ENCODE data around the gene TBC1D2B. TPM values are rescaled to one million over a fixed set of nuclear protein-coding genes. Genes with fewer than 3 reads are reported as not detected.
A peak's percentile ranks its signal among the peaks of the same experiment; 100 is the strongest.

TBC1D2B gene
- total RNA-seq, 1 experiment from 2014 or later = 17.6 TPM

DNA sequence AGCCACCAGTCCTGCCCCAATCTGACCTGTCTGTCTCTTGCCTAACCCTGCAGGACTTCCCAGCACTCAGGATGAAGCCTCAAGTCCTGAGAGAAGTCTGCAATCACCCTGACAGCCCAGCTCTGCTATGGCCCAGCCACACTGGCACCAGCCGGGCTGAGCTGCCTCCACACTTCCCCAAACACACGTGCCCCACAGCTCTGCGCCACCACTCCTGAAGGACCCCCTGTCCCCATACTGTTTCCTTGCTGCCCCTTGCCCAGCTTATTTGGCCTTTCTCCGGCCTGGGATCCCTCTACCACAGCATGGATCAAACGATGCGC, 76.6 kb downstream of the TBC1D2B start:
- Histone ChIP-seq H4K91ac (ENCODE audit: insufficient read length, low read depth, low read length) (no peak overlapping the region), H3K23me2 (ENCODE audit: insufficient read length, low read depth, low read length, poor library complexity, severe bottlenecking) (no peaks in the 10 kb centered on the region), H3K27ac (ENCODE audit: insufficient read length, low read depth, low read length) (no peak overlapping the region), H3K9ac (ENCODE audit: extremely low read depth, insufficient read length, low read length) (no peak overlapping the region), H3T11ph (ENCODE audit: low read length) (no peak overlapping the region), H2BK120ac (ENCODE audit: low read depth, low read length, poor library complexity, severe bottlenecking) (no peak overlapping the region), H3K4me2 (ENCODE audit: insufficient read depth, insufficient read length, low read length) (no peak overlapping the region), H2AK5ac (ENCODE audit: insufficient read length, low read length) (no peak overlapping the region), H3K79me2 (ENCODE audit: insufficient read depth, low read length) (no peaks in the 10 kb centered on the region), H2BK12ac (ENCODE audit: insufficient read length, low read depth, low read length) (no peak overlapping the region), H2AFZ (ENCODE audit: low read length) (no peak overlapping the region), H2BK15ac (ENCODE audit: low read depth, low read length) (no peak overlapping the region), H3K23ac (ENCODE audit: insufficient read length, low read depth, low read length) (no peak overlapping the region), H4K20me1 (ENCODE audit: control insufficient read depth, insufficient read depth, insufficient read length) (no peaks in the 10 kb centered on the region), H3K4me1 (ENCODE audit: insufficient read depth, low read length) (no peaks in the 10 kb centered on the region), H3K18ac (ENCODE audit: insufficient read length, low read depth, low read length) (no peak overlapping the region), H3K56ac (ENCODE audit: insufficient read length, low read depth, low read length) (no peak overlapping the region), H4K5ac (ENCODE audit: insufficient read length, low read depth, low read length) (no peak overlapping the region), H3K4ac (ENCODE audit: low read depth, low read length) (no peak overlapping the region), H3K27me3 (ENCODE audit: insufficient read depth, low read length) (no peaks in the 10 kb centered on the region), H3K79me1 (ENCODE audit: insufficient read depth, low read depth, low read length, poor library complexity, severe bottlenecking) (no peaks in the 10 kb centered on the region), H3K9me3 (ENCODE audit: control insufficient read depth, low read depth, low read length) (no peaks in the 10 kb centered on the region), H4K8ac (replicated peaks; ENCODE audit: insufficient read length, low read depth, low read length) (no peak overlapping the region), H2BK5ac (ENCODE audit: insufficient read length, low read length) (no peak overlapping the region), H2BK20ac (ENCODE audit: low read depth, low read length, poor library complexity, severe bottlenecking) (no peak overlapping the region), H3K14ac (ENCODE audit: insufficient read depth, low read length) (no peak overlapping the region)
- peak overlapping the region in 1 of 3 experiments; percentile 41; a peak in 2 of 7 replicates for H3K27ac Mint-ChIP-seq
- no CpG with 5 or more reads among the region's 6 CpGs for WGBS (ENCODE audit: extremely low coverage, insufficient read length, low lambda C conversion rate)
- TF ChIP-seq CTCF (conservative IDR thresholded peaks at IDR 0.05) = no peak
- no peak overlapping the region for H3K4me3 Mint-ChIP-seq
- no peak for DNase-seq
- H3K9me3 Mint-ChIP-seq = no peaks in the 10 kb centered on the region
- peaks cover 13 to 18% of the 10 kb centered on the region in 2 experiments for H3K4me1 Mint-ChIP-seq
- no peaks in the 10 kb centered on the region for H3K27me3 Mint-ChIP-seq (ENCODE audit: low read depth)
- H3K36me3 Mint-ChIP-seq (ENCODE audit: insufficient read depth in 1 of 3, low read depth in 3 of 3) = peaks cover 0 to 22% (median 18%) of the 10 kb centered on the region in 3 experiments; a peak in 6 of 7 replicates

All from H9 (cell line).